K562 (cell line): ENCODE data around the gene SCYL1. TPM values are rescaled to one million over a fixed set of nuclear protein-coding genes. Genes with fewer than 3 reads are reported as not detected.

ENCODE experiments used
- CBX5 ChIP-seq: IDR thresholded peaks from 2 replicates; pipeline ENCODE4 v1.6.1; 2014; ENCODE audit warnings: low read depth, borderline replicate concordance
- CREM ChIP-seq: IDR thresholded peaks from 2 replicates; pipeline ENCODE4 v1.6.1; 2014; ENCODE audit warnings: antibody characterized with exemption, low read depth
- EZH2 ChIP-seq: IDR thresholded peaks from 2 replicates; pipeline ENCODE4 v1.6.1; 2012; ENCODE audit warnings: low read depth, mild to moderate bottlenecking, inconsistent platforms, low read length, borderline replicate concordance
- GABPA ChIP-seq: fragments of 200-800 bp; sonication (Bioruptor generic); conservative IDR thresholded peaks from 2 replicates; pipeline ENCODE4 v1.6.1; 2016; ENCODE audit warnings: low read depth, missing genetic modification characterization, missing compliant biosample characterization
- GATAD2B ChIP-seq: fragments of 450-650 bp; IDR thresholded peaks from 2 replicates; pipeline ENCODE4 v1.6.1; 2017; ENCODE audit warnings: mild to moderate bottlenecking, borderline replicate concordance
- GTF2E2 ChIP-seq: fragments of 200-800 bp; sonication (Bioruptor generic); IDR thresholded peaks from 2 replicates; pipeline ENCODE4 v1.6.1; 2016; ENCODE audit warnings: missing genetic modification characterization, missing compliant biosample characterization
- GTF2F1 ChIP-seq: IDR thresholded peaks from 2 replicates; pipeline ENCODE4 v1.6.1; 2011; ENCODE audit warnings: low read depth, low read length, improper control_type of control experiment
- JUN ChIP-seq, 2 experiments: sonication (generic) in 1 of 2; formaldehyde crosslinking in 1 of 2; IDR thresholded peaks; 2 replicates each; pipeline versions ENCODE4 v1.6.1 to v1.8.0; 2012 to 2022; ENCODE audit warnings: borderline replicate concordance in 2 of 2, mild to moderate bottlenecking in 2 of 2, improper control_type of control experiment in 1 of 2, low read depth in 1 of 2, low read length in 1 of 2, missing genetic modification reagents in 1 of 2
- NFIX ChIP-seq: fragments of 250-450 bp; sonication (Bioruptor Pico); IDR thresholded peaks from 2 replicates; pipeline ENCODE4 v1.4.0; 2020; ENCODE audit warnings: low read depth, mild to moderate bottlenecking, moderate library complexity
- RAD51 ChIP-seq: fragments of 450-650 bp; IDR thresholded peaks from 2 replicates; pipeline ENCODE4 v1.7.1; 2016; ENCODE audit warnings: low read depth, mild to moderate bottlenecking, borderline replicate concordance
- TAL1 ChIP-seq: fragments of 450-650 bp; IDR thresholded peaks from 2 replicates; pipeline ENCODE4 v1.6.1; 2016; ENCODE audit warnings: mild to moderate bottlenecking
- TCF7 ChIP-seq: sonication (generic); IDR thresholded peaks from 2 replicates; pipeline ENCODE4 v1.6.1; 2016; ENCODE audit warnings: antibody characterized with exemption, borderline replicate concordance
- TGIF2 ChIP-seq: sonication (generic); formaldehyde crosslinking; IDR thresholded peaks from 2 replicates; pipeline ENCODE4 v1.8.1; 2022; ENCODE audit warnings: mild to moderate bottlenecking, missing genetic modification reagents, moderate library complexity
- ZBTB1 ChIP-seq: sonication (generic); formaldehyde crosslinking; IDR thresholded peaks from 2 replicates; pipeline ENCODE4 v1.8.1; 2023; ENCODE audit warnings: missing genetic modification reagents, low read depth, mild to moderate bottlenecking, borderline replicate concordance
- polyA plus RNA-seq, 8 experiments: library from polyadenylated mRNA; depleted of rRNA in 4 of 8; stranded (reverse) in 5 of 8; unstranded in 3 of 8; fragments of >200 nt; fragmentation: Nextera tagmentation in 2 of 8; fragmentation: Illumina TruSeq in 1 of 8; extraction: Ambion mirVana in 2 of 8; extraction: Trizol in 1 of 8; gene quantifications; 2 replicates each; pipeline versions ENCODE4 v1.2.1 to v1.2.3, GENCODE V29; 2011 to 2014; ENCODE audit warnings: inconsistent platforms in 1 of 8, missing spikeins in 1 of 8
- total RNA-seq, 7 experiments: library from RNA; depleted of rRNA in 6 of 7; stranded (reverse); fragments of >200 nt in 6 of 7; fragmentation: Illumina TruSeq in 2 of 7; extraction: Trizol in 2 of 7; gene quantifications; 2 replicates each; pipeline versions ENCODE4 v1.2.1 to v1.2.3, GENCODE V29; 2011 to 2021; ENCODE audit warnings: low replicate concordance in 1 of 7
- TF ChIP-seq, protein P1 (sequence below): fragments of 250-450 bp; sonication (Bioruptor Pico); IDR thresholded peaks from 2 replicates; pipeline ENCODE4 v1.4.0; 2020; ENCODE audit warnings: borderline replicate concordance
- TF ChIP-seq, protein P2 (sequence below), 3 experiments: fragments of 200-800 bp in 1 of 3; sonication (Bioruptor generic) in 1 of 3; sonication (generic) in 1 of 3; formaldehyde crosslinking in 1 of 3; IDR thresholded peaks; 2 replicates each; pipeline versions ENCODE4 v1.6.1 to v1.8.0; 2016 to 2022; ENCODE audit warnings: mild to moderate bottlenecking in 2 of 3, missing compliant biosample characterization in 2 of 3, missing genetic modification characterization in 2 of 3, missing genetic modification reagents in 1 of 3
- TF ChIP-seq, protein P3 (sequence below): fragments of 450-650 bp; IDR thresholded peaks from 2 replicates; pipeline ENCODE4 v1.6.1; 2016; ENCODE audit warnings: low read depth, mild to moderate bottlenecking, moderate library complexity
- TF ChIP-seq, protein P4 (sequence below), 2 experiments: fragments of 250-450 bp in 1 of 2; fragments of 450-650 bp in 1 of 2; sonication (Bioruptor Pico) in 1 of 2; IDR thresholded peaks; 2 replicates each; pipeline versions ENCODE4 v1.6.1 to v1.8.0; 2016 to 2021; ENCODE audit warnings: mild to moderate bottlenecking in 2 of 2, moderate library complexity in 2 of 2, missing compliant biosample characterization in 1 of 2, missing genetic modification characterization in 1 of 2
- TF ChIP-seq, protein P5 (sequence below): fragments of 250-450 bp; sonication (Bioruptor Pico); IDR thresholded peaks from 2 replicates; pipeline ENCODE4 v1.5.0; 2021; ENCODE audit warnings: mild to moderate bottlenecking, borderline replicate concordance

The SCYL1 gene
- total and polyA plus RNA-seq, 9 of the 15 experiments (the other 6 are each of a cell fraction or from before 2014, with no cell fraction given) = 1.9 to 145 (median 57.6) TPM

DNA sequence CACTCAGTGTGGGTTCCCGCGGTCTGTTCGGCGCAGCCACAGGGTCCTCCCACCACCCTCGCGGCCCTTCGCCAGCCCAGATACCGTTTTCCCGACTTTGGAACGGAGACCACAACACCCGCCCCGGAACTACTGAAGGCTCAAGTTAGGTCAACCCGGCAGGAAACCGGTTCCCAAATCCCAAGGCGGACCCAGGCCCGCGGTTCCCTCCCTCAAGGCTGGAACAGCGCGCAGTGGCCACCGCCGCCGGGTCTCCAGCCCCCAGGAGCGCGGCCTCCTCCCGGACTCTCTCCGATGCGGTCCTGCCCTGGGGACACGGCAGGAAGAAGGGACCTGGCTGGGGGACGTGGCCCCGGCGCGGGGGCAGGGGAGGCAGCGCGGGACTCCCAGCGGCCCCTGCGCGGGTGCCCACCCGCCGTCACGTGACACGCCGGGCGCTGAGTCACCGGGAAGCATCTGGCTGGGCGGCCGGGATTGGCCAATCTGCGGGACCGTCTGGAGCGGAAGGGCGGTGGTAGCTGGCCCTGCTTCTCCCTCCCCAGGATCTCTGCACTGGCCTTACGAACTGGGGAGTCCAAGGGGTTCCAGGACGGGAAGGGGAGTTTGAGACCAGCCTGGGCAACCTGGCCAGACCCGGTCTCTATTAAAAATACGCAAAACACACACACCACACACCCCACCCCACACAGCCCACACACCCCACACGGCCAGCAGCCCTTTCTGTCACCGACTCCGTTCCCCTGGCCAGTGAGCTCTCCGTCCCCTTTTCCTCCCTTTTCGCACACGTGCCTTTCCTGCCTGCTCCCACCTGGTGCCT is 47.5 kb upstream of the SCYL1 start (continued):
- TF ChIP-seq TCF7 (peak; percentile 20; the same call in 1 of the 2 replicates), GABPA (peak; percentile 89), RAD51 (peak; percentile 99), TAL1 (peak; percentile 6; the same call in 1 of the 2 replicates), GATAD2B (peak; percentile 22), EZH2 (no peak), CBX5 (no peak), GTF2F1 (peak; percentile 72; the same call in 1 of the 2 replicates), CREM (peak; percentile 71), TGIF2 (CRISPR knock-in tag) (0 out of 2 replicates have a peak, but pooled peaks have one; percentile 52), NFIX (CRISPR knock-in tag) (no peak), GTF2E2 (tag) (peak; percentile 92), ZBTB1 (CRISPR knock-in tag) (peak; percentile 72; the same call in 1 of the 2 replicates), JUN (IDR thresholded peaks at IDR 0.05; ENCODE audit: borderline replicate concordance, low read depth, low read length) (peak; percentile 96), JUN (CRISPR knock-in tag; IDR thresholded peaks at IDR 0.05; ENCODE audit: borderline replicate concordance) (0 out of 2 replicates have a peak, but pooled peaks have one; percentile 16)
- TF ChIP-seq, protein P1, sequence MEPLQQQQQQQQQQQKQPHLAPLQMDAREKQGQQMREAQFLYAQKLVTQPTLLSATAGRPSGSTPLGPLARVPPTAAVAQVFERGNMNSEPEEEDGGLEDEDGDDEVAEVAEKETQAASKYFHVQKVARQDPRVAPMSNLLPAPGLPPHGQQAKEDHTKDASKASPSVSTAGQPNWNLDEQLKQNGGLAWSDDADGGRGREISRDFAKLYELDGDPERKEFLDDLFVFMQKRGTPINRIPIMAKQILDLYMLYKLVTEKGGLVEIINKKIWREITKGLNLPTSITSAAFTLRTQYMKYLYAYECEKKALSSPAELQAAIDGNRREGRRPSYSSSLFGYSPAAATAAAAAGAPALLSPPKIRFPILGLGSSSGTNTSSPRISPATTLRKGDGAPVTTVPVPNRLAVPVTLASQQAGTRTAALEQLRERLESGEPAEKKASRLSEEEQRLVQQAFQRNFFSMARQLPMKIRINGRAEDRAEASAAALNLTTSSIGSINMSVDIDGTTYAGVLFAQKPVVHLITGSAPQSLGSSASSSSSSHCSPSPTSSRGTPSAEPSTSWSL (CRISPR knock-in tag) = no peak
- TF ChIP-seq, protein P2, sequence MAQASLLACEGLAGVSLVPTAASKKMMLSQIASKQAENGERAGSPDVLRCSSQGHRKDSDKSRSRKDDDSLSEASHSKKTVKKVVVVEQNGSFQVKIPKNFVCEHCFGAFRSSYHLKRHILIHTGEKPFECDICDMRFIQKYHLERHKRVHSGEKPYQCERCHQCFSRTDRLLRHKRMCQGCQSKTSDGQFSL (CRISPR knock-in tag; IDR thresholded peaks at IDR 0.05) = peak; percentile 58; the same call in 1 of the 2 replicates
- TF ChIP-seq, protein P2 (tag; IDR thresholded peaks at IDR 0.05) = no peak
- TF ChIP-seq, protein P3, sequence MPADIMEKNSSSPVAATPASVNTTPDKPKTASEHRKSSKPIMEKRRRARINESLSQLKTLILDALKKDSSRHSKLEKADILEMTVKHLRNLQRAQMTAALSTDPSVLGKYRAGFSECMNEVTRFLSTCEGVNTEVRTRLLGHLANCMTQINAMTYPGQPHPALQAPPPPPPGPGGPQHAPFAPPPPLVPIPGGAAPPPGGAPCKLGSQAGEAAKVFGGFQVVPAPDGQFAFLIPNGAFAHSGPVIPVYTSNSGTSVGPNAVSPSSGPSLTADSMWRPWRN = no peak
- TF ChIP-seq, protein P4, sequence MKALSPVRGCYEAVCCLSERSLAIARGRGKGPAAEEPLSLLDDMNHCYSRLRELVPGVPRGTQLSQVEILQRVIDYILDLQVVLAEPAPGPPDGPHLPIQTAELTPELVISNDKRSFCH (CRISPR knock-in tag; IDR thresholded peaks at IDR 0.05) = no peak
- TF ChIP-seq, protein P4 (tag; IDR thresholded peaks at IDR 0.05) = peak; percentile 55; the same call in 1 of the 2 replicates
- TF ChIP-seq, protein P5, sequence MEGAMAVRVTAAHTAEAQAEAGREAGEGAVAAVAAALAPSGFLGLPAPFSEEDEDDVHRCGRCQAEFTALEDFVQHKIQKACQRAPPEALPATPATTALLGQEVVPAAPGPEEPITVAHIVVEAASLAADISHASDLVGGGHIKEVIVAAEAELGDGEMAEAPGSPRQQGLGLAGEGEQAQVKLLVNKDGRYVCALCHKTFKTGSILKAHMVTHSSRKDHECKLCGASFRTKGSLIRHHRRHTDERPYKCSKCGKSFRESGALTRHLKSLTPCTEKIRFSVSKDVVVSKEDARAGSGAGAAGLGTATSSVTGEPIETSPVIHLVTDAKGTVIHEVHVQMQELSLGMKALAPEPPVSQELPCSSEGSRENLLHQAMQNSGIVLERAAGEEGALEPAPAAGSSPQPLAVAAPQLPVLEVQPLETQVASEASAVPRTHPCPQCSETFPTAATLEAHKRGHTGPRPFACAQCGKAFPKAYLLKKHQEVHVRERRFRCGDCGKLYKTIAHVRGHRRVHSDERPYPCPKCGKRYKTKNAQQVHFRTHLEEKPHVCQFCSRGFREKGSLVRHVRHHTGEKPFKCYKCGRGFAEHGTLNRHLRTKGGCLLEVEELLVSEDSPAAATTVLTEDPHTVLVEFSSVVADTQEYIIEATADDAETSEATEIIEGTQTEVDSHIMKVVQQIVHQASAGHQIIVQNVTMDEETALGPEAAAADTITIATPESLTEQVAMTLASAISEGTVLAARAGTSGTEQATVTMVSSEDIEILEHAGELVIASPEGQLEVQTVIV (CRISPR knock-in tag) = no peak
